G401 (cell line): ENCODE measurements around the gene SH3GL1. TPM values are rescaled to one million over a fixed set of nuclear protein-coding genes. Genes with fewer than 3 reads are reported as not detected.

ENCODE experiments used
- DNase-seq: peaks from one replicate; pipeline ENCODE4 v3.0.0-alpha.2; 2015; ENCODE audit warnings: low spot score
- in situ Hi-C: cut with HindIII; loops from 2 replicates; pipeline ENCODE4 v1.10.0; 2016; ENCODE audit warnings: low sequenced_read_pairs, mixed read lengths
- total RNA-seq: library from RNA; depleted of rRNA; stranded (reverse); fragments of >200 nt; shearing (Covaris generic); gene quantifications from 2 replicates; pipeline ENCODE4 v1.2.3, GENCODE V29; 2014

Gene SH3GL1
- total RNA-seq, 1 experiment from 2014 or later, result 109 TPM

- in situ Hi-C loops, result no loop called here
- DNase-seq, result no peak
Observed at GRCh38 chr19:4434391-4434790, 34.0 kb upstream of the SH3GL1 start.

GRCh38 chr19:4432918-4433506 lies 32.7 kb upstream of the SH3GL1 start:
- in situ Hi-C loops, result no loop called here

GRCh38 chr19:4431808-4432674 lies 31.7 kb upstream of the SH3GL1 start:
- in situ Hi-C loops, result no loop called here
- no peak for DNase-seq

More at GRCh38 chr19:4432918-4433506, 32.7 kb upstream of the SH3GL1 start:
- no peak for DNase-seq

- in situ Hi-C loops, result no loop called here
- DNase-seq, result no peak
Observed at GRCh38 chr19:4431296-4431695, 30.9 kb upstream of the SH3GL1 start.

- in situ Hi-C loops, result no loop called here
- no peak for DNase-seq
Observed at GRCh38 chr19:4430760-4431159, 30.4 kb upstream of the SH3GL1 start.

GRCh38 chr19:4429771-4430171 lies 29.4 kb upstream of the SH3GL1 start:
- in situ Hi-C loops, result no loop called here
- DNase-seq, result no peak

GRCh38 chr19:4429256-4429655 lies 28.9 kb upstream of the SH3GL1 start:
- in situ Hi-C loops, result no loop called here
- DNase-seq, result no peak

GRCh38 chr19:4428326-4428975 lies 28.1 kb upstream of the SH3GL1 start:
- in situ Hi-C loops, result no loop called here
- DNase-seq, result no peak

- in situ Hi-C loops, result no loop called here
- no peak for DNase-seq
Observed at GRCh38 chr19:4425537-4425936, 25.2 kb upstream of the SH3GL1 start.

GRCh38 chr19:4423416-4424126 lies 23.2 kb upstream of the SH3GL1 start:
- in situ Hi-C loops, result no loop called here
- DNase-seq, result no peak

GRCh38 chr19:4416268-4416667 lies 15.9 kb upstream of the SH3GL1 start:
- DNase-seq, result no peak
- in situ Hi-C loops, result no loop called here

- in situ Hi-C loops, result no loop called here
- peak; percentile 88 for DNase-seq
Observed at GRCh38 chr19:4415352-4415751, 15.0 kb upstream of the SH3GL1 start.

- DNase-seq, result peak; percentile 70
- in situ Hi-C loops, result no loop called here
Observed at GRCh38 chr19:4414800-4415321, 14.5 kb upstream of the SH3GL1 start.

GRCh38 chr19:4414144-4414799 lies 13.9 kb upstream of the SH3GL1 start:
- in situ Hi-C loops, result no loop called here
- DNase-seq, result no peak

- DNase-seq, result no peak
- in situ Hi-C loops, result no loop called here
Observed at GRCh38 chr19:4413588-4413987, 13.2 kb upstream of the SH3GL1 start.

GRCh38 chr19:4409123-4409933 lies 9.0 kb upstream of the SH3GL1 start:
- DNase-seq, result no peak
- in situ Hi-C loops, result no loop called here

GRCh38 chr19:4406626-4407025 lies 6.3 kb upstream of the SH3GL1 start:
- DNase-seq, result no peak
- in situ Hi-C loops, result no loop called here

GRCh38 chr19:4405977-4406376 lies 5.6 kb upstream of the SH3GL1 start:
- in situ Hi-C loops, result no loop called here
- no peak for DNase-seq
